PC-3 (cell line): ENCODE measurements around the gene TP53TG3D. TPM values are rescaled to one million over a fixed set of nuclear protein-coding genes. Genes with fewer than 3 reads are reported as not detected.
"Not testable (repeated sequence)": the region's sequence is repeated elsewhere in the genome, so short reads cannot be mapped to it uniquely, and the experiment has no call there.

ENCODE experiments used
- ATAC-seq: fragments of 200-7000 bp; cut with Tn5 transposase; 2 replicates; pipeline ENCODE4 v1.9.1; 2020; ENCODE audit warnings: mild to moderate bottlenecking, moderate library complexity
- Bru-seq: library from RNA; stranded (reverse); fragments of 400-500 nt; gene quantifications from one replicate; lab custom pipeline; 2021; lab: Mats Ljungman, UMichigan
- BruChase-seq, 2 experiments: library from RNA; stranded (reverse); fragments of 400-500 nt; gene quantifications; one replicate each; lab custom pipeline; 2021; lab: Mats Ljungman, UMichigan
- BruUV-seq: library from RNA; stranded (reverse); fragments of 400-500 nt; replicated peaks from 2 replicates; lab custom pipeline; 2021; lab: Mats Ljungman, UMichigan
- CTCF ChIA-PET: fragments of 300-600 bp; sonication (Branson Sonifier 250); formaldehyde crosslinking; loops from one replicate; lab custom pipeline; 2022; ENCODE audit warnings: antibody characterized with exemption; lab: Charles Lee
- POLR2A ChIA-PET: fragments of 300-600 bp; sonication (Branson Sonifier 250); formaldehyde crosslinking; loops from one replicate; lab custom pipeline; 2022; ENCODE audit warnings: antibody characterized with exemption; ENCODE audit not compliant: unreplicated experiment; lab: Charles Lee
- DNase-seq: peaks from one replicate; pipeline ENCODE4 v3.0.0-alpha.2; 2015
- H2AFZ ChIP-seq: fragments of 300-600 bp; sonication (generic); 2 replicates; pipeline ENCODE4 v1.6.0; 2016; ENCODE audit warnings: antibody characterized with exemption, low read length
- H3F3A ChIP-seq: fragments of 300-600 bp; sonication (generic); one replicate; pipeline ENCODE4 v1.6.0; 2017; ENCODE audit warnings: antibody characterized with exemption, low read length, control low read depth, mild to moderate bottlenecking; ENCODE audit not compliant: unreplicated experiment
- H3K27ac ChIP-seq: fragments of 300-600 bp; sonication (generic); 2 replicates; pipeline ENCODE4 v1.5.1; 2016; ENCODE audit warnings: mild to moderate bottlenecking, low read length
- H3K27me3 ChIP-seq: fragments of 300-600 bp; sonication (generic); 2 replicates; pipeline ENCODE4 v1.6.1; 2016; ENCODE audit warnings: low read length, mixed read lengths
- H3K36me3 ChIP-seq: fragments of 300-600 bp; sonication (generic); 2 replicates; pipeline ENCODE4 v1.6.1; 2016; ENCODE audit warnings: low read depth, mixed run types, low read length, mixed read lengths
- H3K4me1 ChIP-seq: fragments of 300-600 bp; sonication (generic); 2 replicates; pipeline ENCODE4 v1.5.1; 2016; ENCODE audit warnings: low read length; ENCODE audit not compliant: insufficient read depth
- H3K4me2 ChIP-seq: fragments of 300-600 bp; sonication (generic); 2 replicates; pipeline ENCODE4 v1.6.0; 2016; ENCODE audit warnings: low read length
- H3K4me3 ChIP-seq: fragments of 300-600 bp; sonication (generic); 2 replicates; pipeline ENCODE4 v1.5.1; 2016; ENCODE audit warnings: mild to moderate bottlenecking, low read length, mixed read lengths
- H3K79me2 ChIP-seq: fragments of 300-600 bp; sonication (generic); 2 replicates; pipeline ENCODE4 v1.6.1; 2017; ENCODE audit warnings: low read length, mixed read lengths
- H3K9ac ChIP-seq: fragments of 300-600 bp; sonication (generic); 2 replicates; pipeline ENCODE4 v1.6.0; 2016; ENCODE audit warnings: mild to moderate bottlenecking, low read length
- H3K9me2 ChIP-seq: fragments of 300-600 bp; sonication (generic); replicated peaks from 2 replicates; pipeline ENCODE4 v1.6.1; 2016; ENCODE audit warnings: mixed run types, low read length, mixed read lengths
- H3K9me3 ChIP-seq: fragments of 300-600 bp; sonication (generic); 2 replicates; pipeline ENCODE4 v1.6.1; 2016; ENCODE audit warnings: low read length, mixed read lengths
- H4K20me1 ChIP-seq: fragments of 300-600 bp; sonication (generic); 2 replicates; pipeline ENCODE4 v1.6.1; 2016; ENCODE audit warnings: low read length, mixed read lengths
- intact Hi-C: fragments of 100-400 bp; cut with micrococcal nuclease; formaldehyde crosslinking; loops from 2 replicates; pipeline ENCODE4 v1.9.0; 2023
- long read RNA-seq: library from polyadenylated mRNA; unstranded; transcript quantifications from one replicate; pipeline ENCODE4 v2.0.0, GENCODE V29; 2021; ENCODE audit not compliant: unreplicated experiment
- total RNA-seq: library from RNA; depleted of rRNA; stranded (reverse); fragments of >200 nt; gene quantifications from 2 replicates; pipeline ENCODE4 v1.2.3, GENCODE V29; 2014; rRNA removed

Gene TP53TG3D
- total RNA-seq (not detected in 2 replicates), Bru-seq, nascent RNA (not detected), BruChase-seq, experiment 1, labeled RNA remaining after a 6-hour chase (not detected), BruChase-seq, experiment 2, labeled RNA remaining after a 2-hour chase (not detected)
- long read RNA-seq, result 0 reads

DNA sequence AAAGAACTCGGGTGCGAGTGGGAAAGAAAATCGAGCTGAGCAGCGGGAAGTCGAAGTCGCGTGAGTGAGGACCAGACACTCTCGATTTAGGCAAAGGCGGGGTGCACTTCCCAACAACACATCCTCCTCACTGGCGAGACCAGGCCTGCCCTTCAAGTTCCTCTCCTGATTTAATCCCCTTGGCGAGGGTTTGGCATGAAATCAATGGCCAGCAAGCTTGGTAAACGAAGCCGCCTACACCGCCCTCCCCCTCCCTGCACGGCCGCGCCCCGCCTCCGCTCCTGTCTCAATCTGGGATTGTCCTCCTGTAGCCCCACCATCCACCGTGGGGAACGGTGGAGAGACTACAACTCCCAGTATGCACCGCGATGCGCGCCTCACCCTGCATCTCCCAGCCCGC is at the start of gene TP53TG3D:
Gene TP53TG3D, plus strand, starts transcription at position 301 of the 400 bp plus-strand sequence. Its CDS starts 68 bp downstream, at position 369.
- ATAC-seq, H3K79me2 ChIP-seq, H3K9ac ChIP-seq, H3K4me2 ChIP-seq, CTCF ChIA-PET, H3K4me1 ChIP-seq, H3K9me3 ChIP-seq, H3K4me3 ChIP-seq, H3K9me2 ChIP-seq, H2AFZ ChIP-seq, intact Hi-C loops, H4K20me1 ChIP-seq, H3K27me3 ChIP-seq, DNase-seq, POLR2A ChIA-PET, H3K27ac ChIP-seq, H3F3A ChIP-seq, H3K36me3 ChIP-seq, BruUV-seq: not testable (repeated sequence)

DNA sequence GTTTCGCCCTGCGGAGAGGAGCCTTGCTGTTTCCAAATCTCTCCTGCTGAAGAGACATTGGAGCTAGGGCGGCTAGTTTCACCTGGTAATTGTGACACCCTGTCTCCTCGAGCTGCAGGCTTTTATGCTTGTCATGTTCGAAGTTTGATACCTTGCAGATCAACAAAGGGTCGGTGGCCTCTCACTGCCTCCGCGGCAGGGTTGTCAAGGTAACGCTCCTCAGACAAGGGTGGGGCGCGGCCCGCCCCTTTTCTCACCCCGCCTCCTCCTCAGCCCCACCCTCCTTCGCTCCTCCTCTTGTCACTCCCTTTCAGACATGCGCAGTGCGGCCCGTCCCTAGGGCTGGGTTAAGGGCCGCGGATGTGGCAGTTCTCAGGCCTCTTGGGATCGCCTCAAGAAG is 421 bp downstream of the TP53TG3D start:
- H3K4me1 ChIP-seq, H3K4me2 ChIP-seq, DNase-seq, H3K27ac ChIP-seq, POLR2A ChIA-PET, H3K79me2 ChIP-seq, H3K9me2 ChIP-seq, CTCF ChIA-PET, H2AFZ ChIP-seq, H3K36me3 ChIP-seq, H3K9ac ChIP-seq, intact Hi-C loops, ATAC-seq, H3K27me3 ChIP-seq, BruUV-seq, H3K9me3 ChIP-seq, H3F3A ChIP-seq, H4K20me1 ChIP-seq, H3K4me3 ChIP-seq: not testable (repeated sequence)

DNA sequence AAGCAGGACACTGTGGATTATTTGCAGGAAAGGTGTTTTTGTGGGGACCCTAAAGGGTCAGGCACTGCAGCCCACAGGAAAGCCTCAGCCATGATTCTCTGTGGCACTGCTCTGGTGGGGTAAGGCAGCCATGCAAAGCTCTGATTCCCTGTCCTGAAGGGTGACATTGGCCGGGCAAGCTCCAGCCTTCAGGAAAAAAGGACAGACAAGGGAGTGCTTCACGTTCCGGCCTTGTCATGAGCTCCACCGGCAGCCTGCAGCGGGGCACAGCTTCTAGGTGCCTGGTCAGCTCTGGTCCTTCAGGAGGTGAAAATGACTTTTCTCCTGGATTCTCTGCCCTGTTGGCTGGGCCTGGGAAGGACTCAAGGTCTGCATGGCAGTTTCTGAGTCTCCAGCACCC is 8.4 kb downstream of the TP53TG3D start:
- DNase-seq, POLR2A ChIA-PET, H3K9me3 ChIP-seq, H3K4me1 ChIP-seq, H3K4me3 ChIP-seq, H3K4me2 ChIP-seq, H3K36me3 ChIP-seq, ATAC-seq, H3K9ac ChIP-seq, H3F3A ChIP-seq, BruUV-seq, H3K9me2 ChIP-seq, H3K79me2 ChIP-seq, H2AFZ ChIP-seq, H3K27ac ChIP-seq, CTCF ChIA-PET, H3K27me3 ChIP-seq, H4K20me1 ChIP-seq, intact Hi-C loops: not testable (repeated sequence)

GRCh38 chr16:32263552-32263951 is 10.5 kb downstream of the TP53TG3D start:
- H3K9me3 ChIP-seq, H3K27me3 ChIP-seq, H4K20me1 ChIP-seq, H3K9ac ChIP-seq, H3K4me3 ChIP-seq, ATAC-seq, POLR2A ChIA-PET, H3K4me1 ChIP-seq, H3K27ac ChIP-seq, H3F3A ChIP-seq, CTCF ChIA-PET, H2AFZ ChIP-seq, H3K9me2 ChIP-seq, H3K79me2 ChIP-seq, DNase-seq, BruUV-seq, H3K4me2 ChIP-seq, H3K36me3 ChIP-seq, intact Hi-C loops: not testable (repeated sequence)

DNA sequence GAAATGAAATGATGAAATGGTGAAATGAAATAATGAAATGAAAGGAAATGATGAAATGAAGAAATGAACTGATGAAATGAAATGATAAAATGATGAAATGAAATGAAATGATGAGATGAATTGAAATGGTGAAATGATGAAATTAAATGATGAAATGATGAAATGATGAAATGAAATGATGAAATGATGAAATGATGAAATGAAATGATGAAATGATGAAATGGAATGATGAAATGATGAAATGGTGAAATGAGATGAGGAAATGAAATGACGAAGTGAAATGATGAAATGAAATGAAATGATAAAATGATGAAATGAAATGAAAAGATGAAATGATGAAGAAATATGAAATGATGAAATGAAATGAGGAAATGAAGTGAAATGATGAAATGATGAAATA is 28.8 kb downstream of the TP53TG3D start:
- H3K4me2 ChIP-seq, H3K9me2 ChIP-seq, CTCF ChIA-PET, H3K4me3 ChIP-seq, H3F3A ChIP-seq, H3K4me1 ChIP-seq, H4K20me1 ChIP-seq, H3K36me3 ChIP-seq, H3K79me2 ChIP-seq, H3K27ac ChIP-seq, H2AFZ ChIP-seq, POLR2A ChIA-PET, intact Hi-C loops, H3K9ac ChIP-seq, ATAC-seq, DNase-seq, BruUV-seq, H3K9me3 ChIP-seq, H3K27me3 ChIP-seq: not testable (repeated sequence)

GRCh38 chr16:32283024-32283423 is 29.9 kb downstream of the TP53TG3D start:
- H3F3A ChIP-seq, H3K9me3 ChIP-seq, BruUV-seq, H3K27ac ChIP-seq, POLR2A ChIA-PET, CTCF ChIA-PET, H3K79me2 ChIP-seq, H3K4me1 ChIP-seq, intact Hi-C loops, H4K20me1 ChIP-seq, H3K27me3 ChIP-seq, DNase-seq, H3K4me3 ChIP-seq, H2AFZ ChIP-seq, H3K9me2 ChIP-seq, H3K36me3 ChIP-seq, ATAC-seq, H3K4me2 ChIP-seq, H3K9ac ChIP-seq: not testable (repeated sequence)
